Superior temporal gyrus (tissue), 1 donor: ENCODE results near the gene FZD4.
A peak's percentile ranks its signal among the peaks of the same experiment; 100 is the strongest.
"Not testable (repeated sequence)": the region's sequence is repeated elsewhere in the genome, so short reads cannot be mapped to it uniquely, and the experiment has no call there.

Experiments used
- DNase-seq: peaks from one replicate; pipeline ENCODE4 v3.0.0-alpha.2; 2016; ENCODE audit errors: extremely low spot score

The FZD4 gene

GRCh38 chr11:86977441-86978050, 22.4 kb upstream of the FZD4 start:
- DNase-seq: no peak

GRCh38 chr11:86972734-86973133, 17.5 kb upstream of the FZD4 start:
- DNase-seq: no peak

- DNase-seq: no peak
These were observed 14.1 kb upstream of the FZD4 start for GRCh38 chr11:86969258-86969657.

GRCh38 chr11:86967601-86968000, 12.4 kb upstream of the FZD4 start:
- DNase-seq: not testable (repeated sequence)

- DNase-seq: peak; percentile 16
These were observed 2.9 kb upstream of the FZD4 start for GRCh38 chr11:86957976-86958646.

GRCh38 chr11:86956905-86957195, 1.7 kb upstream of the FZD4 start:
- peak; percentile 25 for DNase-seq

- DNase-seq: no peak
These were observed 159 bp downstream of the FZD4 start for GRCh38 chr11:86955111-86955360.

GRCh38 chr11:86954269-86955110, 705 bp downstream of the FZD4 start:
- DNase-seq: peak; percentile 20

GRCh38 chr11:86952221-86952875, 2.8 kb downstream of the FZD4 start:
- DNase-seq: peak; percentile 9

GRCh38 chr11:86951706-86952105, 3.5 kb downstream of the FZD4 start:
- no peak for DNase-seq

- peak; percentile 6 for DNase-seq
These were observed 4.6 kb downstream of the FZD4 start for GRCh38 chr11:86950661-86950995.

GRCh38 chr11:86949995-86950660, 5.1 kb downstream of the FZD4 start:
- DNase-seq: peak; percentile 13

GRCh38 chr11:86948733-86949132, 6.5 kb downstream of the FZD4 start:
- DNase-seq: peak; percentile 6

- peak; percentile 4 for DNase-seq
These were observed 7.7 kb downstream of the FZD4 start for GRCh38 chr11:86947541-86947940.

GRCh38 chr11:86943505-86943904, 11.7 kb downstream of the FZD4 start:
- not testable (repeated sequence) for DNase-seq

- no peak for DNase-seq
These were observed 13.2 kb downstream of the FZD4 start for GRCh38 chr11:86941871-86942599.

GRCh38 chr11:86941077-86941870, 13.9 kb downstream of the FZD4 start:
- peak; percentile 14 for DNase-seq

GRCh38 chr11:86940122-86940777, 14.9 kb downstream of the FZD4 start:
- DNase-seq: peak; percentile 37

- peak; percentile 89 for DNase-seq
These were observed 16.0 kb downstream of the FZD4 start for GRCh38 chr11:86938900-86939880.
